NCI-H2081 (cell line): ENCODE results near the gene GPR37.
A peak's percentile ranks its signal among the peaks of the same experiment; 100 is the strongest.

Experiments
- DNase-seq, 2 experiments: peaks; one replicate each; lab custom pipeline; 2025; lab: John Stamatoyannopoulos, UW

The GPR37 gene

GRCh38 chr7:124724507-124725192 lies 40.9 kb downstream of the GPR37 start:
- DNase-seq, result no peak

- DNase-seq, result no peak
Observed at GRCh38 chr7:124724079-124724478, 41.5 kb downstream of the GPR37 start.

- no peak for DNase-seq
Observed at GRCh38 chr7:124723012-124723411, 42.6 kb downstream of the GPR37 start.

GRCh38 chr7:124722292-124722691 lies 43.3 kb downstream of the GPR37 start:
- DNase-seq, result no peak

- DNase-seq, result no peak
Observed at GRCh38 chr7:124720195-124720594, 45.4 kb downstream of the GPR37 start.

- DNase-seq, result no peak
Observed at GRCh38 chr7:124718032-124718766, 47.4 kb downstream of the GPR37 start.

GRCh38 chr7:124716894-124717293 lies 48.7 kb downstream of the GPR37 start:
- no peak for DNase-seq

- DNase-seq, result no peak
Observed at GRCh38 chr7:124713086-124713485, 52.5 kb downstream of the GPR37 start.

GRCh38 chr7:124712017-124712416 lies 53.6 kb downstream of the GPR37 start:
- no peak for DNase-seq

GRCh38 chr7:124702385-124702784 lies 63.2 kb downstream of the GPR37 start:
- DNase-seq, result no peak

- DNase-seq, result peak; percentile 40 to 82
Observed at GRCh38 chr7:124701955-124702354, 63.6 kb downstream of the GPR37 start.

GRCh38 chr7:124700655-124701054 lies 64.9 kb downstream of the GPR37 start:
- DNase-seq, result no peak

GRCh38 chr7:124698964-124699363 lies 66.6 kb downstream of the GPR37 start:
- no peak for DNase-seq

- DNase-seq, result no peak
Observed at GRCh38 chr7:124697746-124698145, 67.8 kb downstream of the GPR37 start.
